ENCODE data around the gene GPR152.
"Not testable (repeated sequence)": the region's sequence is repeated elsewhere in the genome, so short reads cannot be mapped to it uniquely, and the experiment has no call there.

Gene GPR152

DNA sequence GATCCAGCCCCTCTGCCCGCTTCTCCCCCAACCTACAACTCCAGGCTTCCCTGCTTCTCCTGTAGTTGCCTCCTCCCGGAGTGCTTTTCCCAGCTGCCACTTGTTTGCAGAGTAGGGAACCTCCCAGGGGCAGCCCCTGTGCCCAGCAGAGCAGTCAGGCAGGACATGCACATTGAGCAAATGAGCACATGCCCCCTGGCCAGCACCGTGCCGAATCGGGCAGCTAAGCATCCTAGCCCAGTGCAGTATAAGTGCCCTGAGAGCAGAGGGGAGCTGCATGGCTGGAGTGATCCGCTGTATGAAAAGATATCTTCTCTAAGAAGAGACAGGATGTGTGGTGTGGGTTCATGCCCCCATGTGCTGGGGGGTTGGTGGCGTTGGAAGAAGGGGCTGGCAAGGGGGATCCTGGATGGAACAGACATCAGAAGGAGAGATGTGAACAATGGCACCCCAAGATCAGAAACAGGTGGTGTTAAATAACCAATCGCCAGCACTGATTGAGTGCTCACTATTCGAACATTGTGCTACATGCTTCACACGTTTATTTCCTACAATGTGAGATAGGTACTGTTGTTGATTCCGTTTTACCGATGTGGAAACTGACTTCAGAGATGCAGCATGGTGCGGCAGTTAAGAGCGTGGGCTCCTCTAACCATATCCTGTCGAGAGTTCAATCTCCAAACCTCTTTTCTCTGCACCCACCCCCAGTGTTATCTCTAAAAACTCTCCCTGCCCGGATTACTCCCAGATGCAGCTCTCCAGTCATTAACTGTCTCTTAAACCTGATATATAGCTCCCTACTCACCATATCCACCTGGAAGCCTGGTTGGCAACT, 31.5 kb upstream of the GPR152 start:
- H4K20me1 ChIP-seq, result peaks cover 19 to 54% (median 37%) of the 10 kb centered on the region in 11 experiments; a peak in 20 of 22 replicates
- peaks cover 45 to 51% (median 48%) of the 10 kb centered on the region in 10 experiments for H3K4me1 ChIP-seq
- H3K4me3 ChIP-seq, result peak overlapping the region; percentile 60 to 78 (median 67)
- peak overlapping the region; percentile 79 to 93 (median 84) for H3K9ac ChIP-seq
- H3K4me2 ChIP-seq, result peak overlapping the region; percentile 91 to 100 (median 97)
- peaks cover 24 to 32% (median 27%) of the 10 kb centered on the region in 11 experiments for H3K36me3 ChIP-seq
- H3K27ac ChIP-seq, result peak overlapping the region; percentile 72 to 95 (median 89); a peak in 21 of 22 replicates
- no peaks in the 10 kb centered on the region for H3K27me3 ChIP-seq
- no peak for TF ChIP-seq Cebpa-rat (IDR thresholded peaks at IDR 0.05)
- no peaks in the 10 kb centered on the region for H3K9me3 ChIP-seq (replicated peaks in 1 of 11)

- peak within 1 kb of the TSS; percentile 91 to 100 (median 97) for H3K4me2 ChIP-seq
- H3K27ac ChIP-seq, result peak within 1 kb of the TSS; percentile 72 to 95 (median 89)
- H3K27me3 ChIP-seq, result no peaks in the 10 kb centered on the region
- H3K9ac ChIP-seq, result peak within 1 kb of the TSS; percentile 79 to 93 (median 84)
- 0 out of 22 replicates have a peak, but pooled peaks cover 0 to 1% (median 0%) of the 10 kb centered on the region in 11 experiments for H3K9me3 ChIP-seq (replicated peaks in 1 of 11)
- no peak for TF ChIP-seq Cebpa-rat (IDR thresholded peaks at IDR 0.05)
- peaks cover 16 to 23% (median 19%) of the 10 kb centered on the region in 11 experiments for H3K36me3 ChIP-seq
- peak within 1 kb of the TSS; percentile 60 to 78 (median 67) for H3K4me3 ChIP-seq
- H3K4me1 ChIP-seq, result peaks cover 44 to 51% (median 48%) of the 10 kb centered on the region in 10 experiments
- H4K20me1 ChIP-seq, result peaks cover 19 to 45% (median 30%) of the 10 kb centered on the region in 11 experiments; a peak in 19 of 22 replicates
Observed at GRCh38 chr11:67482827-67483798, 30.6 kb upstream of the GPR152 start, which contains the start of gene AIP. AIP (plus strand) TSS chr11:67483026; CDS start chr11:67483159, 133 bp downstream.

GRCh38 chr11:67482275-67482826, 29.8 kb upstream of the GPR152 start:
- Histone ChIP-seq H4K20me1 (peaks cover 17 to 37% (median 23%) of the 10 kb centered on the region in 11 experiments; a peak in 19 of 22 replicates), H3K4me3 (peak overlapping the region; percentile 60 to 78 (median 67)), H3K4me1 (peaks cover 44 to 51% (median 48%) of the 10 kb centered on the region in 10 experiments), H3K36me3 (peaks cover 8 to 15% (median 11%) of the 10 kb centered on the region in 11 experiments), H3K9ac (peak overlapping the region; percentile 79 to 93 (median 84)), H3K27ac (peak overlapping the region; percentile 72 to 95 (median 89)), H3K27me3 (no peaks in the 10 kb centered on the region), H3K9me3 (replicated peaks in 1 of 11) (0 out of 22 replicates have a peak, but pooled peaks cover 0 to 6% (median 0%) of the 10 kb centered on the region in 11 experiments), H3K4me2 (peak overlapping the region; percentile 67 to 99 (median 95))
- no peak for TF ChIP-seq Cebpa-rat (IDR thresholded peaks at IDR 0.05)

GRCh38 chr11:67477344-67478050, 25.0 kb upstream of the GPR152 start:
- H3K4me3 ChIP-seq, H3K4me2 ChIP-seq, H3K36me3 ChIP-seq, H3K27me3 ChIP-seq, H4K20me1 ChIP-seq, H3K27ac ChIP-seq, H3K9ac ChIP-seq: not testable (repeated sequence)
- Histone ChIP-seq H3K9me3 (replicated peaks in 1 of 11) (peaks cover 0 to 22% (median 7%) of the 10 kb centered on the region in 11 experiments; a peak in 12 of 22 replicates), H3K4me1 (peaks cover 9 to 19% (median 10%) of the 10 kb centered on the region in 10 experiments)

DNA sequence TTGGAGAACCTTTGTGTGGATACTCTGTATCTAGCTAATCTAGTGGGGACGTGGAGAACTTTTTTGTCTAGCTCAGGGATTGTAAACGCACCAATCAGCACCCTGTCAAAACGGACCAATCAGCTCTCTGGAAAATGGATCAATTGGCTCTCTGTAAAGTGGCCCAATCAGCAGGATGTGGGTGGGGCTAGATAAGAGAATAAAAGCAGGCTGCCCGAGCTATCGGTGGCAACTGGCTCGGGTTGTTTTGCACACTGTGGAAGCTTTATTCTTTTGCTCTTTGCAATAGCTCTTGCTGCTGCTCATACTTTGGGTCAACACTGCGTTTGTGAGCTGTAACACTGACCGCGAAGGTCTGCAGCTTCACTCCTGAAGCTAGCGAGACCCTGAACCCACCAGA, 24.2 kb upstream of the GPR152 start:
- H3K27ac ChIP-seq, H4K20me1 ChIP-seq, H3K4me3 ChIP-seq, H3K36me3 ChIP-seq, H3K4me2 ChIP-seq, H3K9ac ChIP-seq, H3K27me3 ChIP-seq: not testable (repeated sequence)
- Histone ChIP-seq H3K4me1 (peaks cover under 1 to 12% (median 3%) of the 10 kb centered on the region in 10 experiments; a peak in 17 of 20 replicates), H3K9me3 (replicated peaks in 1 of 11) (peaks cover 0 to 22% (median 7%) of the 10 kb centered on the region in 11 experiments; a peak in 12 of 22 replicates)

- no peak for TF ChIP-seq Cebpa-rat (IDR thresholded peaks at IDR 0.05)
- no peak overlapping the region for H3K27ac ChIP-seq
- H3K27me3 ChIP-seq, result no peaks in the 10 kb centered on the region
- no peak overlapping the region for H3K9ac ChIP-seq
- peaks cover 14 to 31% (median 21%) of the 10 kb centered on the region in 10 experiments for H3K4me1 ChIP-seq
- no peaks in the 10 kb centered on the region for H4K20me1 ChIP-seq
- peaks cover 0 to 18% (median 7%) of the 10 kb centered on the region in 11 experiments; a peak in 12 of 22 replicates for H3K9me3 ChIP-seq (replicated peaks in 1 of 11)
- H3K4me3 ChIP-seq, result no peak overlapping the region
- H3K4me2 ChIP-seq, result no peak overlapping the region
- H3K36me3 ChIP-seq, result no peaks in the 10 kb centered on the region
Observed at GRCh38 chr11:67472882-67473281, 20.4 kb upstream of the GPR152 start.

DNA sequence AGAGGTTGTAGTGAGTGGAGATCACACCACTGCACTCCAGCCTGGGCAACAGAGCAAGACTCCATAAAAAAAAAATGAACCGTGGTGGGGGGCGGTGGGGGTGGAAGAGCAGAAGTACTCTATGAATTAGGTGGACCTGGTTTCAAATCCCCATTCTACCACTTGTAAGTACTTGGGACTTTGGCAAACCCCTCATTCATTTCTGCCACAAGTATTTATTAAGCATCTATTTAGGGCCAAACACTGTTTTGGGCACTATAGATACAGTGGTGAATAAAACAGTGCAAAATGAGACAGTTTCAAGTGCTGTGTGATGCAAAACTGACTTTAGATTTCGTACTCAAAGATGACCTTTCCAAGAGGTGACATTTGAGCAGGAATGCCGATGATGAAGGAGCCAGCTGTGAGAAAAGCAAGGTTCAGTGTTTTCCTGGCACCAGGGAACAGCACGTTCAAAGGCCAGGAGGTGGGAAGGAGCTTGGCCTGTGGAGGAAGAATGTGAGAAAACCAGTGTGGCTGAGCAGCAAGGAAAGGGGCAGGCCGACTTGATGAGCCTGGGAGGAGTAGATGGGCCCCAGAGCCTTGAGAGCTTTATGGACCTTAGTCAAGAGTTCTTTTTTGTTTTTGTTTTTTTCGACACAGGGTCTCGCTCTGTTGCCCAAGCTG, 17.9 kb upstream of the GPR152 start:
- no peak for TF ChIP-seq Cebpa-rat (IDR thresholded peaks at IDR 0.05)
- H3K27me3 ChIP-seq, result no peaks in the 10 kb centered on the region

More for the DNA sequence above, 17.9 kb upstream of the GPR152 start:
- Histone ChIP-seq H3K27ac (no peak overlapping the region), H3K36me3 (no peaks in the 10 kb centered on the region), H3K9ac (no peak overlapping the region; a peak in 1 of 22 replicates), H3K4me1 (peaks cover 34 to 54% (median 45%) of the 10 kb centered on the region in 10 experiments), H4K20me1 (no peaks in the 10 kb centered on the region), H3K9me3 (replicated peaks in 1 of 11) (0 out of 22 replicates have a peak, but pooled peaks cover 0 to under 1% (median 0%) of the 10 kb centered on the region in 11 experiments), H3K4me2 (peak overlapping the region in 3 of 11 experiments; percentile 6 to 95 (median 90); a peak in 3 of 22 replicates), H3K4me3 (no peak overlapping the region)

All from BLaER1 treated with 17β-estradiol and CSF1 and Interleukin-3, amounts not matched to agents 10 nM and 100 nM (cell line).